HS-27A (cell line): Measurements from ENCODE around the gene NALCN.

ENCODE experiments used
- DNase-seq: peaks from one replicate; pipeline ENCODE4 v3.0.0-alpha.2; 2012; ENCODE audit warnings: low read depth, missing footprints

Gene NALCN

GRCh38 chr13:101416181-101417042, at the start of gene NALCN:
Gene NALCN (minus strand): TSS chr13:101416508. CDS start chr13:101399126, 17,382 bp downstream.
- no peak for DNase-seq

- no peak for DNase-seq
Measured at GRCh38 chr13:101465877-101466276, 49.6 kb upstream of the NALCN start.

GRCh38 chr13:101457176-101457575, 40.9 kb upstream of the NALCN start:
- DNase-seq, result no peak

- DNase-seq, result no peak
Measured at GRCh38 chr13:101455863-101456262, 39.6 kb upstream of the NALCN start.

- DNase-seq, result no peak
Measured at GRCh38 chr13:101454767-101455166, 38.5 kb upstream of the NALCN start.

GRCh38 chr13:101453784-101454201, 37.5 kb upstream of the NALCN start:
- DNase-seq, result no peak

- no peak for DNase-seq
Measured at GRCh38 chr13:101452519-101453485, 36.5 kb upstream of the NALCN start, which contains the start of gene ITGBL1. Gene ITGBL1 (plus strand): TSS chr13:101452675. CDS start chr13:101452834, 159 bp downstream.

GRCh38 chr13:101451641-101452040, 35.3 kb upstream of the NALCN start:
- DNase-seq, result no peak

- no peak for DNase-seq
Measured at GRCh38 chr13:101450749-101451130, 34.4 kb upstream of the NALCN start.

GRCh38 chr13:101449790-101450748, 33.8 kb upstream of the NALCN start:
- no peak for DNase-seq

- DNase-seq, result no peak
Measured at GRCh38 chr13:101447852-101448251, 31.5 kb upstream of the NALCN start.

- no peak for DNase-seq
Measured at GRCh38 chr13:101434486-101434885, 18.2 kb upstream of the NALCN start.

GRCh38 chr13:101433895-101434294, 17.6 kb upstream of the NALCN start:
- no peak for DNase-seq

- no peak for DNase-seq
Measured at GRCh38 chr13:101429733-101430132, 13.4 kb upstream of the NALCN start.

GRCh38 chr13:101425623-101426022, 9.3 kb upstream of the NALCN start:
- DNase-seq, result no peak

- DNase-seq, result no peak
Measured at GRCh38 chr13:101425156-101425471, 8.8 kb upstream of the NALCN start.

GRCh38 chr13:101424381-101425155, 8.3 kb upstream of the NALCN start:
- no peak for DNase-seq

GRCh38 chr13:101423872-101424271, 7.6 kb upstream of the NALCN start:
- no peak for DNase-seq

- no peak for DNase-seq
Measured at GRCh38 chr13:101417501-101417900, 1.2 kb upstream of the NALCN start.

GRCh38 chr13:101417043-101417406, 717 bp upstream of the NALCN start:
- DNase-seq, result no peak
